HG02943 (cell line): Measurements from ENCODE around the gene MSANTD2.

Experiments
- ATAC-seq: cut with Tn5 transposase; IDR thresholded peaks from one replicate; pipeline ENCODE4 v1.9.1; 2021; ENCODE audit warnings: mild to moderate bottlenecking, low read depth, moderate library complexity; ENCODE audit not compliant: unreplicated experiment

Gene MSANTD2

DNA sequence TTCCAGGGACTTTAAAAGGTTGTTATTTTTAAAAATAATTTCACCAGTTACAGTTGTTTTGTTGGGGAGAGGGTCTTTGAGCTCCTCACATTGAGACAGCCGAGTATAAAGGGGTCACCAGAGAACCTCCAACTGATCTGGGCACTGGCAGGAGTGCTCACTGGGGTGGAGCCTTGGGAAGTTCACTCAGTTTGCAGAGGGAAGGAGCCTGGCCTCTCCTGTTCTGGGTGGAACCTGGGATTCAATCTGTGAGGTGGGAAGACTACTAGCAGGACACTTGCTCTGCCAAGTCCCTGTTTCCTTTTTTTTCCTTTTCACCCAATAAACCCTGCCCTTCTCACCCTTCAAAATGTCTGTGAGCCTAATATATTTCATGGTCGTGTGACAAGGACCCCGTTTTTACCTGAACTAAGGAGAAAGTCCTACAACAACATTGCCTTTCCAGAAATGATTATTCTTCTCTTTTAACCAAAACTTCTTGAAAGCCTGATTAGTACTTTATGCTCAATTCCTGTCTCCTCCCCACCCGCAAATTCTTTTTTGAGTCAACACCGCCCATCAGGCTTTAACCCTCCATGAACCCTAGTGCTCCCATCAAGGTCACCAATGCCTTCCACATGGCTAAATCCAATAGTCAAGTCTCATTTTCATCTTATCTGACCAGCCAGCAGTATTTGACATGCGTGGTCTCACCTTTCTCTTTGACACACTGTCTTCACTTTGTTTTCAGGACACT is 22.0 kb upstream of the MSANTD2 start:
- no peak for ATAC-seq

DNA sequence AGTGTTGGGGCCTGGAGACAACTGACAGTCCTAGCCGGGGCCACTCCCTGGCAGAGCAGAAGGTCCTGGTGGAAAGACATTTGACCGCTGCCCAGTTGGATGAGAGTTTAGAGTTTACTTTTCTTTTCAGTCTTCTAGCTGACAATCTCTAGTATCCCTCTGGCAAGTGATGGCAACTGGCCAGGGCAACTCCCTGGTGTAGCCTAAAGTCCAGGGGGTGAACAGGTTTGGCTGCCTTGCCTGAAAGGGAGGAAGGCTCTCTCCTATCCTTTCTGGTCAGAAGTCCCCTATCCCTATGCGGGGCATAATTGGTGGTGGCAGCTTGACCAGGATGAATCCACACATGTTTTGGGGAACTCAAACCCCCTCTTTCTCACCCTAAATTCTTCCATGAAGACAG is 16.8 kb upstream of the MSANTD2 start:
- ATAC-seq: no peak

DNA sequence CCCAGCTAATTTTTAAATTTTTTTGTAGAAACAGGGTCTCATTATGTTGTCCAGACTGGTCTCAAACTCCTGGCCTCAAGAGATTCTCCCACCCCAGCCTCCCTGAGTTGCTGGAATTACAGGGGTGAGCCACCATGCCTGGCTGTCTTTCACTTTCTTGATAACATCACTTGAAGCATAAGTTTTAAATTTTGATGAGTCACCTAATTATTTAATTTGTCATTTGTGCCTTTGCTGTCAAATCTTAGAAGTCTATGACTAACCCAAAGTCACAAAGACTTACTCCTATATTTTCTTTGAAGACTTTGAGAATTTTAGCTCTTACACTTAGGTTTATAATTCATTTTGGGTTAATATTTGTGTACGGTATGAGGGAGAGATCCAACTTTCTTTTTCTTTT is 14.5 kb upstream of the MSANTD2 start:
- ATAC-seq: no peak

DNA sequence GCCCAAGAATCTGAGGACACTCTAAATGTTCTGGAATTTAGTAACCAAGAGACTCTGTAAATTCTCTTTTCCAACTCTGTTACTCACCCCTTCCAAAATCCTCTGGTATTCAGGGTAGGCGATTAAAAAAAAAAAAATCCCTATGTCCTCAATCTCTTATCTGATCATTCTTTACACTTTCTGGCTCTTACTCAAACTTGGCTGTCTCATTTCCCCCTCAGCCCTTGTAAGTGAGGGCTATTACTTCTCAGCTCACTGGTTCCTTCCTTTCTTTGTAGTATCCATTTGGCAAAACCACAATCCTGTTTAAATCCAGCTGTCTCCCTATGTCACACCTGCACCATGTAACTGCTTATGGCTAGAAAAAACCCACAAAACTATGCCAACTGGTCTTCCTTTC is 12.7 kb upstream of the MSANTD2 start:
- ATAC-seq: no peak

DNA sequence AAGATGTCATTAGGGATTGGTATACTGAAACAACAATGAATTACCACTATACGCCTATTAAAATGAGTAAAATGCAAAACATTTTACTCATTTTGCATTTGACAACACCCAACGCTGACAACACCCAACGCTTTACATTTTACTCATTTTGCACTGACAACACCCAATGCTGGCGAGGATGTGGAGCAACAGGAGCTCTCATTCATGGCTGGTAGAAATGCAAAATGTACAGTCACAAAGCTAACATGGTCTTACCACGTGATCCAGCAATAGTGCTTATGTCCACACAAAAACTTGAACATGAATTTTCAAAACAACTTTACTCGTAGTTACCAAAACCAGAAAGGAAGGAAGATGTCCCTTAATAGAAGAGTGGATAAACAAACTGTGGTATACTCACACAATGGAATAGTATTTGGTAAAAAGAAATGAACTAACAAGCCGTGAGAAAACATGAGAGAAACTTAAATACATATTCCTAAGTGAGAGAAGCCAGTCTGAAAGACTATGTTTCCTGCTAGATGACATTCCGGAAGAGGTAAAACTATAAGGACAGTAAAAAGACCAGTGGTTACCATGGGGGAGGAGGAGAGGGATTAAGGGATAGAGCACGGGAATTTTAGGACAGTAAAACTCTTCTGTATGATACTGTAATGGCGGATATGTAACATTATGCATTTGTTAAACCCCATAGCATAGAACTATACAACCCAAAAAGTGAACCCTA is 11.4 kb upstream of the MSANTD2 start:
- ATAC-seq: no peak

DNA sequence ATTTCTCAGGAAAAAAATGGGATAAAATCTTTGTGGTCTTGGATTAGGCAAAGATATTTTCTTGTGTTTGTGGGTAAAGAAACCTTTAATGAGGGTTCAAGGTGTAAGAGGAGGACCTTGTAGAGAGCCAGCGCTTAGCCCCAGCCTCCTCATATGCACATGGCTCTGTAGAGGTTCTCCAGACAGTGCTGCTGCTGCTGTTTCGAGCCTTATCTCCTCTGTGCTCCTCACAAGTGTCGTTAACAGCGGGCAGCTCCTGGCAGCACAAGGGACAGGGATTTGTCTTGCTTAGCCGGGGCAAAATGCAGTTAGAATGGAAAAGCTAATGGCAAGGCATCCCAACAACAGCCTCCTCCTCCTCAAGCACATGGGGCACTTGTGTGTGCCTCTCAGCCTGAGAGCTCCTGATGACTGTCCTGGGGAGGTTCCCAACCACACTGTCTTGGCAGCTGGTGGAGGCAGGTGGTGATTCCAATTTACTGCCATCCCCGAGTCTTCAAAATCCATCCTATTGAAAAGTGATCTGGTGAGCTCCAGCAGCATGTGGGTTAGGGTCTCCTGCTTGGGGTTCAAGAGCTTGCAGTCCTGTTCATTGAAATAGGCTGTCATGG is 7.6 kb upstream of the MSANTD2 start:
- ATAC-seq: no peak

DNA sequence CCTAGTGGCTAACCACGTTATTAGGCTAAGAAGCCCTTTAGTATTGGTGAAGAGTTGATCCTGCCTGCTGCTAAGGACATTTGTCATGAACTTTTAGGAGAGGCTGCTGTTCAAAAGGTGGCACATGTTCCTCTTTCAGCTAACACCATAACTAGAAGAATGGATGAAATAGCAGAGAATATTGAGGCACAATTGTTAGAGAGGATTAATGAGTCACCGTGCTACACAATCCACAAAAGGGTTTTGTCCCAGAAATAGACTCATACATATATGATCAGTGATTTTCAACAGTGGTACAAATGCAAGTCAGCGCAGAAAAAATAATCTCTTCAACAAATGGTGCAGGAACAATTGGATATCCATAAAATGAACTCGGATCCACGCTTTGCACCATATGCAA is 7.0 kb upstream of the MSANTD2 start:
- no peak for ATAC-seq

DNA sequence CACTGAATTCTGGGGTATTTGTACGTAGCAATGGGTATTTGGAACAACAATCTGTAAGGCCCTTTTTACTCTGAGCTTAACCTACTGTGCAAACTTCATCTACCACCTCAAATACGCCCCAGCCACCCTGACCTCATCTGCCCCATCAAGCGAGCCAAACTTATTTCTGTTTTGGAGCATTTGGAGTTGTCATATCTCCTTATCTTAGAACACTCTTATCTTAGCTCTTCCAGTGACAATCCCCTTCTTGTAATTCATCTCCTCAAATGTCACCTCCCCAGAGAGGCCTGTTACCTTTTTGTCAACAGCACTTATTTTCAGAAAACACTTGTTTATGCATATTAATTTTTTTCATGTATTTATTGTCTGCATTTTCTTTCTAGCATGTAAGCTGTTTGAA is 4.7 kb upstream of the MSANTD2 start:
- ATAC-seq: no peak

DNA sequence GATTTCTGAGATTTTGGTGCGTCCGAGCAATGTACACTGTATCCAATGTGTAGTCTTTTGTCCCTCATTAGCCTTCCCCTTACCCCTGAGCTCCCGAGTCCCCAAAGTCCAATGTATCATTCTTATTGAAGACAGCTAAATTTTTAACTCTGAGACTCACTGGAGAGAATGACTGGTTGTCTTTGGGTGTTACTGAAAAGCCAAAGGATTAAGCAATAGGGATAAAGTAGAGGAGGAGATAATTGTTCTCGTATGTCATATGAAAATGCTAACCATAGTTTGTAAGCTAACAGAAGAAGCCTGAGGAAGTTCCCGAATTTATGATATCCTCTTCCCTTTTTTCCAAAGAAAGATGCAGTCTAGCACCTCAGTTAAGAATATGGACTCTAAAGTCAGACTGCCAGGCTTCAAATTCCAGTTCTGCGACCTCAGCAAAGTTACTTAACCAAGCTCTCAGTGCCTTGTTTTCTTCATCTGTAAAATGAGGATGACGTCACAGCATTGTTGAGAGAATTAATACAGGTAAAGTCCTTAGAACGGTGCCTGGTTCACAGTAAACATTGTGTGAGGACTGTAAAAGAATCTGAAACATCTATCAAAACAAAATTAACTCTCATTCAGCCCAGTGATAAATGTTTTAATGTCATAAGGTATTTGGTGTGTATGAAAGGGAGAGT is 1.6 kb upstream of the MSANTD2 start:
- no peak for ATAC-seq

DNA sequence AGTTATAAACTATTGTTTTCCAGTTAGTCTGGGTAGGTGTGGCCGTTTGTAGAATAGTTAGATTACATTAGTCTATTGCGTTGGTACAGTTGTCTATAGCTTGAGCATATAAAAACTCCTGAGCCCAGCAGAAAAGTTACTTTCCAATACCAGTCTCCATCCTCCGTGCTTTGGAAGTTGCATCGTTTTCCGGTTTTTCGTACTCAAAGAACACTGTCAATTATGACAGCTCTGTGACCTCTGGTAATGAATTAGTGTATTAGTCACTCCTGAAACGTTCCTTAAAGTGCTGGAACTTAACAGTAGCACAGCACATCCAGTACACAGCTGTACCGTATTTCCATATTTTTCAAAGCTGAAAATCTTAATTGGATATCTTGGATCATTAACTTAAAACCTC is 808 bp upstream of the MSANTD2 start:
- no peak for ATAC-seq

DNA sequence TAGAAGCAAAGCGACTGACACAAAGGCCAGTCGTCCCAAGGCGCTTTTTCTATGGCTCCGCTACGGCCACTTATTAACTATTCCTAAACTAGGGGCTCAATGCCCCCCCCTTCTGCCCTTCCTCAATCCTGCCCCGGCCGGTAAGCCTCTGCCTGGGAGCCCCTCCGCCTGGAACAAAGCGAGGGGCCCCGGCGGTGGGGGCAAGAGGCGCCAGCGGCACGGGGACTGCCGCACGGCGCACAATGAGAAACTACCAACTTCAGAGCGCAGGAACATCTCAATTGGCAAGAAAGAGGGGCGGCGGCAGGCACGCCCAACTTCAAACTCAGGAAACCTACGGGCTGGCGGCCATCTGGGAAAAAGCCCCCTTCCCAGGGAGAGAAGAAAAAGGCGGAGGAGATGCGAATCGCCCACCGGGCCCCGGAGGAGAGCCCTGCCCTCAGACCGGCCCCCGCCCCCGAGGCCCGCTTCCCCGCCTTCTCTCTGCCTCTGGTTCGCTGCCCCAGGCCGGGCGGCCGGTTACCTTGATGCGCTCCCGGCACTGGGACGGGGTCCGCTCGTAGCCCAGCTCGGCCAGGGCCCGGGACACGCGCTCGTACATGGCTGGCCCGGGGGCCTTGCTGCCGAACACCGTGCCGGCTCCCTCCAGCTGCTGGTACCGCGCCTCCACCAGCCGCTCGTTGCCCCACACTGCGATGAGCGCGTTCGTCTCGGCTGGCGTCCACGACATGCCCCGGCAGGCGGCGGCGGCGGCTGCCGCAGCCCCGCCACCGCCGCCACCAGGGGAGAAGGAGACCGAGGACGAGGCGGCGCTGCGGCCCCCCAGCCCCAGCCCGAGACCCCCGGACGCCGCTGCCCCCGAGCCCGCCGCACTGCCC is 619 bp downstream of the MSANTD2 start:
- peak; percentile 39 for ATAC-seq

DNA sequence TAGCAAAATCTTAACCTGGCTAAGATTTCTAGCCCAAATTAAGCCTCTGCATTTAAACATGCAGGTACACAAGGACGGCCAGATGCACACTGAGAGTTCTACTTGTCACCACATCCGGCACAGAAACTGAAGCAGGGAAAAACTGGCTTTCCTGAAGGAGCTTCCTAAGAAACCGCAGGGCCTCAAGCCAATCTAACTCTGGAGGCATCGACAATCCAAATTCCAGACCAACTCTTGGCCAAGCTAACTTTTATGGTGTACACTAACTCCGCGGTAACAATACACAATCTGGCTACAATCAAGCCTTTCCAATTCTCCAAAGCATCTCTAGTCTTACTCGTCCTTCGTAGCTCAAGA is 1.2 kb downstream of the MSANTD2 start:
- ATAC-seq: peak; percentile 31

DNA sequence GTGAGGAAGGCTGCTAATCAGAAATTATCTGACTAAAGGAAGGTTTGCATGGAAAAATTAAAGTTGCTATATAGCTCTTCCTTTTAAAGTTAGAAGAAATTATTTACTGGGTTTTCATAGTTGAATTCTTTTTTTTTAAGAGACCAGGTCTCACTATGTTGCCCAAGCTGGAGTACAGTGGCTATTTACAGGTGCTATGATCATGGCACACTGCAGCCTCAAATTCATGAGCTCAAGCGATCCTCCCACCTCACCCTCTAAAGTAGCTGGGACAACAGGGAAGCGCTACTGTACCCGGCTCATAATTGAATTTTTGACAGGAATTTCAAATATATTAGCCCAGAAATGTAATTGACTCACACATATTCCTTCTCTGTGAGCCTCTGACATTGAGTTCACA is 3.9 kb downstream of the MSANTD2 start:
- ATAC-seq: no peak

DNA sequence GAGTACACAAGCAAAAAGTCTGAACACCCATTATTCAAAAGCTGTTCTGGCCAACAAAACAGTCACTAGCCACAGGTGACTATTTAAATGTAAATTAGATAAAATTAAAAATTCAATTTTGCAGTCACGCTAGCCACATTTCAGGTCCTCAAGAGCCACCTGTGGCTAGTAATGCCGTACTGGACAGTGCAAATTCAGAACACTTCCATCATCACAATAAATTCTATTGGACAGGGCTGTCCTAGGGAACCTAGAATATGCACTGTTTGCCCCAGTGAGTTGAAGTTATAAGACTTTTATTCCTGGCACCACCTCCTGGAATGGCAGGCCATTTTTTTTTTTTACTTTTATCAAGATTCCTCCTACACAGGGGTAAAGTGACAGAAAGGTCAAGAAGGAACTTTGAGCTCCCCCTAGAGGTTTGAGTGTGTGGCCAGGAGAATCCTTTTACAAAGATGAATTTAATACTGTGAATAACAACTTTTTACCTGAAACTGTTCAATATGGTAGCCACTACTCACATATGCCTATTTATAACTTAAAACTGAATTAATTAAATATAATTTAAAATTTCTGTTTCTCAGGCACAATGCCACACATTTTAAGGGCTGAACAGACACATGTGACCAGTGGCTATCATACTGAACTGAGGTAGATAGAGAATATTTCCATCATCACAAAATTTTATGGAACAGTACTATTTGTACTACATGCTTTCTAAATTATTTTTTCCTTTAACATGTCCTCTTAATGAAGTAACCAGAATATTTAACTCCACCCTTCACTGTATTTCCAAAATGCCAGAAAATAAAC is 6.5 kb downstream of the MSANTD2 start:
- no peak for ATAC-seq

DNA sequence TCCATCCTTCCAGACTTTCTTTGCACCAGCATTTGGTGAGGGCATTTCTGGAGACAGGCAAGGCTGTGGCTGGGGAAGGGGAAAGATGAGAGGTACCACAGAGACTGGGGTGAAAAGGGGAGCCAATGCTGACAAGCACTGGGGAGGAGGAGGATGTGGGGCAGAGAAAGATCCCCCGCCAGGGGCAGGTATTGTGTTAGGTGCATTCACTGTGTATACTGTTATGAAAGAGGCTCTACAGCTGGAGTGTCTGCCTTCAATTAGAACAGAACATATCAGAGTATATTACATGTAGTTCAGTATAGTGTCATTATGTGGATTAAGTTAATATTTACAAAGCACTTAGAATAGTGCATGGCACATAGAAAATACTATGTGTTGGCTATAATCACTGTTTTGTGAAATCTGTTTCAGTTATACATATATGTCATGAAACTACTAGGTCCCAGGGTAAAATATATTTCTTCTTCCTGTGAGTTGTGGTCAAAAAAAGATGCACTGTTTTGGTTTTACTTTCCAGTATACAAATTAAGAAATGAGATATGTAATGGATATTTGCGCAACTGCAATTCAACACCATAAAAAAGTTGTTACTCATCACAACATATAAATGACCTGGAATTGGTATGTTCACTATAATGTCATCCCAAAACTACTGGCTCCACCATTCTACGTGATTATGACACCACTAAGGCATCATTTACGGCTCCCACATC is 8.4 kb downstream of the MSANTD2 start:
- peak; percentile 57 for ATAC-seq

DNA sequence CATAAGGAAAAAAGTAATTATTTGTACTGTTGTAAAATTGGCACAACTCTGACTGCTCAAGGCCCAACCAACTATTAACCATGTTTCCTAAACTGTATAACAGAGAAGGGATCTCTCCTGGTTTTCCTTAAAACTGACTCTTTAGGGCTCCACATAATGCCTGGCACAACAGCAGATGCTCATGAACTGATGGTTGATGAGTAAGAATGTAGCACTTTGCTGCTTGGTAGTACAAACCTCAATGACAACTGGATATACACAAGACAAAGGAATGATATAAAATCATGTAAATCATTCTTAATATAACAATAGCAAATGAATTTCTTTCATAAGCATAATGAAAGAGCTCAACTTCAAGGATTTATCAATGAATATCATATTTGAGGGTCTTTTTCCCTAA is 11.7 kb downstream of the MSANTD2 start:
- ATAC-seq: no peak

DNA sequence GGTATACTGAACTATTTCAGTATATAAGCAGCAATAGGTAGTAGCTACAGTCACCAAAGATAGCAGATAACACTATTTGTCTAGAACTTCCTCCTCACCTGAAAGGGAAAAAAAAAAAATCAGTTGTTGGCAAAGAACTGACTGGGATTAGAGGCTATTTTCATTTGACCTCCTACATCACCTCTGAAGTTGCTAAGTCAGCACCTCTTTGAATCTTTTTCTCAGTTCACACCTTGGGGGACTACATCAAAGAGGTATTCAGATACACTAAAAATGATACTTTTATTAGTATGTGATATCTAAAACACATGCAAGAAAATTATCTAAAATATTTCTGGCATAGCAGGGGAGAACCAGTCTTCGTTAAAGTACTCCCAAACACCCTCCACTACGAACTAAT is 16.2 kb downstream of the MSANTD2 start:
- ATAC-seq: no peak

DNA sequence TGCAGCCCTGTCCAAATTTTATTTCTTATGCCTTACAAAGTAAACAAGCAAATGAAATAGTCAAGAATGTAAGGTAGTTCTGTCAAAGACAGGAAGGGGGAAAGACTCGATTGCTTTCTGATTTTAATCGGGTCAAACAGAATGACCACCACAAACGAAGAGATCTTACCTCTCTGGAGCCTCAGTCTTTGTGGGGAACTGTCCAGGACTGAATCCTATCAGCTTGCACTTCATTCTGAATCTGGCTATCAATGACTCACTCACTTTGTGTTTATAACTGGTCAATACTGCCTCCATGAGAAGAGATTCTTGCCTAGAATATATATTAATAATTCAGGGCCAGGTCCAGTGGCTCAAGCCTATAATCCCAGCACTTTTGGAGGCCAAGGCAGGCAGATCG is 17.2 kb downstream of the MSANTD2 start:
- ATAC-seq: no peak

DNA sequence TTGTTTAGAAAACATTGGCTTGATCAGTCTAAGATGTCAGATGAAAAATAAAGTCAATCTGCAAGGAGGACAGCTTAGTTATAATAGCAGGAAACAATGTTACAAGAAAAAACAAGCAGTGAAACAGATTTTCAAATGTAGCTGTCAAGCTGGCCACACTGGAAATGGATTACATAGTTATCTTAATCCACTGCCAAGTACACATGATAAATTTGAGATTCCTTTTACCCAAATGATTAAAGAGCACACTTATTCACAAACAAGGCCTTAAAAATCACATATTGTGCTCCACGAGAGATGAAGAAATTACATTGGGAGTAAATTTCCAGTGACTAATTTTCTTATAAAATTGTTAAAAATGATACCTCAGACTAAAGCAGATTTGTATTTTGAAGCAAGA is 20.6 kb downstream of the MSANTD2 start:
- no peak for ATAC-seq
